Ovary (tissue), 9 donors: ENCODE measurements around the gene NENF. TPM values are rescaled to one million over a fixed set of nuclear protein-coding genes. Genes with fewer than 3 reads are reported as not detected.

Experiments used
- DNase-seq, 5 donors: peaks; one replicate each; pipeline ENCODE4 v3.0.0-alpha.2; 2019 to 2020
- H3K27ac ChIP-seq, 2 donors: fragments of 200-600 bp; one replicate each; pipeline versions ENCODE4 v1.5.1 to v1.8.0; 2019 to 2022
- H3K27me3 ChIP-seq: fragments of 200-600 bp; one replicate; pipeline ENCODE4 v1.8.0; 2022
- H3K36me3 ChIP-seq: fragments of 200-600 bp; sonication (generic); one replicate; pipeline ENCODE4 v1.5.1; 2019
- H3K4me1 ChIP-seq: one replicate; pipeline ENCODE4 v1.8.1; 2013; ENCODE audit warnings: mild to moderate bottlenecking, moderate library complexity; ENCODE audit not compliant: insufficient read depth
- H3K4me3 ChIP-seq: fragments of 200-600 bp; sonication (generic); one replicate; pipeline ENCODE4 v1.5.1; 2017
- H3K9me3 ChIP-seq, 2 donors: fragments of 200-600 bp in 1 of 2; sonication (generic) in 1 of 2; one replicate each; pipeline versions ENCODE4 v1.5.1 to v1.8.1; 2013 to 2019; ENCODE audit warnings: mild to moderate bottlenecking in 1 of 2, moderate library complexity in 1 of 2
- EP300 ChIP-seq: sonication (generic); formaldehyde crosslinking; IDR thresholded peaks from one replicate; pipeline ENCODE4 v1.6.1; 2017; ENCODE audit warnings: antibody characterized with exemption
- POLR2A ChIP-seq: fragments of 450-650 bp; IDR thresholded peaks from one replicate; pipeline ENCODE4 v1.6.1; 2017; ENCODE audit warnings: antibody characterized with exemption, mild to moderate bottlenecking, moderate library complexity
- WGBS, 3 donors: extraction: QIAGEN DNeasy Blood & Tissue Kit in 1 of 3; methylation state at CpG; one replicate each; pipeline versions ENCODE4 v1.1.5 to v1.1.7; 2013 to 2017; 5-methylcytosine and 5-hydroxymethylcytosine counted together
- intact Hi-C, 4 donors: fragments of 100-400 bp; cut with DNase I; formaldehyde crosslinking; loops; one replicate each; pipeline versions ENCODE4 v1.11.0 to v1.15.1; 2022 to 2023
- polyA plus RNA-seq, 2 donors: library from polyadenylated mRNA; stranded (reverse); fragments of 200-250 nt in 1 of 2; fragments of 350-450 nt in 1 of 2; fragmentation: Illumina TruSeq in 1 of 2; extraction: RNeasy Lipid Tissue Mini Kit (QIAGEN cat#74804) in 1 of 2; gene quantifications; one replicate each; pipeline ENCODE4 v1.2.3, GENCODE V29; 2013 to 2014
- total RNA-seq, 7 donors: library from RNA; depleted of rRNA in 2 of 7; stranded (reverse); fragments of >200 nt in 2 of 7; fragmentation: NEBNext Ultra II Directional in 3 of 7; extraction: Animal tissue kit (Norgen Biotek cat#: 25700) in 3 of 7; gene quantifications; one replicate each; pipeline versions ENCODE4 v1.1.0 to v1.2.4, GENCODE V29; 2016 to 2023
- TF ChIP-seq, protein P1 (sequence below), 3 donors: fragments of 450-650 bp in 2 of 3; fragments of 200-600 bp in 1 of 3; IDR thresholded peaks; one replicate each; pipeline versions ENCODE4 v1.5.1 to v1.8.0; 2016 to 2022; ENCODE audit warnings: antibody characterized with exemption in 3 of 3, mild to moderate bottlenecking in 1 of 3
- donor health status: DM: no; HTN: no; CAD: no; lungs with moderate emphysema.
- donor health status: DM: no; HTN: no; CAD: no.
- donor health status: Bipolar disorder and iron deficiency.
- donor health status: DM: yes; HTN: yes; CAD: no.
- donor health status: DM: no; HTN: no; CAD: no.
- donor health status: DM: yes; HTN: yes; CAD: no.

Gene NENF
- total and polyA plus RNA-seq, 9 donors = 84.7 to 192 (median 102) TPM

DNA sequence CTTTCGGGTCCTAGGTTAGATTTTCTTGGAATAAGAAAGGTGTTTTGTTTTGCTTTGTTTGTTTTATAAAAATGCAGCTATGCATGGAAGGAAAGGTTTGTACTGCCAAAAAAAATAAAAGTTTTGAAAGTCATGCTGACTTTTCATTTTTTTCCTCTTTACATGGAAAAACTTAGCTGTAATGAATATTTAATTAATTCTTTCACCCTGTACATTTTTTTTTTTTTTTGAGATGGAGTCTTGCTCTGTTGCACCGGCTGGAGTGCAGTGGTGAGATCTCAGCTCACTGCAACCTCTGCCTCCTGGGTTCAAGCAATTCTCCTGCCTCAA is 48.7 kb downstream of the NENF start:
- 12 to 16% (median 16%) methylated on average over 2 of the region's 2 CpGs for WGBS, 3 donors
- H3K4me1 ChIP-seq = no peaks in the 10 kb centered on the region
- H3K9me3 ChIP-seq = no peaks in the 10 kb centered on the region
- no peak overlapping the region for H3K27ac ChIP-seq
- no peaks in the 10 kb centered on the region for H3K27me3 ChIP-seq
- H3K36me3 ChIP-seq = no peaks in the 10 kb centered on the region
- TF ChIP-seq, protein P1, sequence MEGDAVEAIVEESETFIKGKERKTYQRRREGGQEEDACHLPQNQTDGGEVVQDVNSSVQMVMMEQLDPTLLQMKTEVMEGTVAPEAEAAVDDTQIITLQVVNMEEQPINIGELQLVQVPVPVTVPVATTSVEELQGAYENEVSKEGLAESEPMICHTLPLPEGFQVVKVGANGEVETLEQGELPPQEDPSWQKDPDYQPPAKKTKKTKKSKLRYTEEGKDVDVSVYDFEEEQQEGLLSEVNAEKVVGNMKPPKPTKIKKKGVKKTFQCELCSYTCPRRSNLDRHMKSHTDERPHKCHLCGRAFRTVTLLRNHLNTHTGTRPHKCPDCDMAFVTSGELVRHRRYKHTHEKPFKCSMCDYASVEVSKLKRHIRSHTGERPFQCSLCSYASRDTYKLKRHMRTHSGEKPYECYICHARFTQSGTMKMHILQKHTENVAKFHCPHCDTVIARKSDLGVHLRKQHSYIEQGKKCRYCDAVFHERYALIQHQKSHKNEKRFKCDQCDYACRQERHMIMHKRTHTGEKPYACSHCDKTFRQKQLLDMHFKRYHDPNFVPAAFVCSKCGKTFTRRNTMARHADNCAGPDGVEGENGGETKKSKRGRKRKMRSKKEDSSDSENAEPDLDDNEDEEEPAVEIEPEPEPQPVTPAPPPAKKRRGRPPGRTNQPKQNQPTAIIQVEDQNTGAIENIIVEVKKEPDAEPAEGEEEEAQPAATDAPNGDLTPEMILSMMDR (IDR thresholded peaks at IDR 0.05) = no peak
- TF ChIP-seq POLR2A (no peak), EP300 (no peak)
- H3K4me3 ChIP-seq = no peak overlapping the region
- intact Hi-C loops = no loop called here
- DNase-seq = no peak

DNA sequence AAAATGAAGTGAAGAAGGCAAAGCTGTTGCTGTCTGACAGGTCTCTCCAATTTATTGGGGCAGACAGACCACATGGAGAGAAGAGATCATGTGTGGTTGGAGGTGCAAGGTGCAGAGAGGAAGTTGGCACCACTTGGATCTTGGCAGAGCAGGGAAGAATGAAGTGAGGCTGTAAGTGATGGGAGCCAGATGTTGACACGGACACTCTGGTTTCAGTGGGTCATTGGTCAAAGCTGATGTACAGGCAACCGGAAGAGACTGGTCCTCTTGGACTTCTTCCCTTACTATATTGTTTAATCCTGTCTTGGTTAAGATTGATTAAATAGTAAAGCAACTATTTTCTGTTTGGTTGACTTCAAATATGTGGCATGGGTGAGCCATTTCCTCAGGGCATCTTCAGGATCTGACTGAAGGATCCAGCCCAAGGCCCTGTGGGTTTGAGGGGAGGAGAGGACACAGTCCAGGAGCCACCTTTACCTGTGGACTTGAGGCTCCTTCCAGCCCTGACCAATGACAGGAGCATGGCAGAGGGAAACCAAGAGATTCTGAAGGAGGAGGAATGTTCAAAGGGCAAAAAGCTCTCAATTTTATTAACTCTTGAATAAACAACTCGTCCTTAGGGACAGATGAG is 49.4 kb downstream of the NENF start:
- Histone ChIP-seq H3K4me3 (no peak overlapping the region), H3K4me1 (no peaks in the 10 kb centered on the region), H3K27ac (no peak overlapping the region), H3K9me3 (no peaks in the 10 kb centered on the region), H3K36me3 (no peaks in the 10 kb centered on the region), H3K27me3 (no peaks in the 10 kb centered on the region)
- DNase-seq = no peak
- intact Hi-C loops = no loop called here
- no peak for TF ChIP-seq EP300
- TF ChIP-seq POLR2A = no peak
- TF ChIP-seq, protein P1 (IDR thresholded peaks at IDR 0.05) = no peak
- 43 to 56% (median 47%) methylated on average over 3 of the region's 3 CpGs for WGBS, 3 donors

DNA sequence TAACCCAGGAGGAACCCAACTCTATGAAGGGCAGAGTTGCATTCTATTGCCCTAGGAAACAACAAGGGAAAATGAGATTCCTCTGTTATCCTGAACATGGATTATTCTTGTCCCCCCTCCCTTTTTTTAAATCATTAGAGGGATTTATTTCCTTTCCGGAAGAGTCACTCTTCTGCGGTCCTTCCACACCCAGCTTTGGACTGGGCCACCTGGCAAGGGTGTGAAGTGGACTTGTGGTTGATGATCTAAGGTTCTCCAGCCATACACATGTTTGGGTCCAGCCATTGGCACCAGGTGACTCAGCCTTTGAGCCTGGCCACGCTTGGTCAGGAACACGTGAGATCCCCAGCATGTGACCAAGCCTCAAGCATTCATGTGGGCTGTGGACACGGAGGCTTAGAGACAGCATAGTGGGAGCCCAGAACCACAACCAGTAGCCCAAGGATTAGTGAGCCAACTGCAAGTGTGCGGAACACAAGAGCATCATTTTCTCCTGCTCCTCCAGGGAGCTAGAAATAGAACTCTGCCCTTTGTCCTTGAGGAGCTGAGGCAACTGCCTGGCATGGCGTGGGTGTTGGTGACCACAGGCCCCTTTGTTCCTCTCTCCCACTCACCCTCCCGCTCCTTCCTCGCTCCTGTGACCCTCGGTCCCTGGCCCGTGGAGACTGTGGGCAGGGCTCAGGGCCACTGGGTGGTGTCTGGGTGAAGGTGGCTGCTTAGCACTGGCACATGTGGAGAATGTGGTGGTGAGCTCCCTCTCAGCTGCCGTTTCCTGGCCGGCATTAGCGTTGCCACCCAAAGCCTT is 50.1 kb downstream of the NENF start:
- Histone ChIP-seq H3K27me3 (no peaks in the 10 kb centered on the region), H3K4me3 (no peak overlapping the region), H3K4me1 (no peaks in the 10 kb centered on the region), H3K9me3 (no peaks in the 10 kb centered on the region), H3K36me3 (no peaks in the 10 kb centered on the region), H3K27ac (no peak overlapping the region)
- intact Hi-C loops = no loop called here
- 79 to 87% (median 86%) methylated on average over 14 of the region's 14 CpGs for WGBS, 3 donors
- no peak for DNase-seq
- TF ChIP-seq EP300 (no peak), POLR2A (no peak)
- TF ChIP-seq, protein P1 (IDR thresholded peaks at IDR 0.05) = no peak

DNA sequence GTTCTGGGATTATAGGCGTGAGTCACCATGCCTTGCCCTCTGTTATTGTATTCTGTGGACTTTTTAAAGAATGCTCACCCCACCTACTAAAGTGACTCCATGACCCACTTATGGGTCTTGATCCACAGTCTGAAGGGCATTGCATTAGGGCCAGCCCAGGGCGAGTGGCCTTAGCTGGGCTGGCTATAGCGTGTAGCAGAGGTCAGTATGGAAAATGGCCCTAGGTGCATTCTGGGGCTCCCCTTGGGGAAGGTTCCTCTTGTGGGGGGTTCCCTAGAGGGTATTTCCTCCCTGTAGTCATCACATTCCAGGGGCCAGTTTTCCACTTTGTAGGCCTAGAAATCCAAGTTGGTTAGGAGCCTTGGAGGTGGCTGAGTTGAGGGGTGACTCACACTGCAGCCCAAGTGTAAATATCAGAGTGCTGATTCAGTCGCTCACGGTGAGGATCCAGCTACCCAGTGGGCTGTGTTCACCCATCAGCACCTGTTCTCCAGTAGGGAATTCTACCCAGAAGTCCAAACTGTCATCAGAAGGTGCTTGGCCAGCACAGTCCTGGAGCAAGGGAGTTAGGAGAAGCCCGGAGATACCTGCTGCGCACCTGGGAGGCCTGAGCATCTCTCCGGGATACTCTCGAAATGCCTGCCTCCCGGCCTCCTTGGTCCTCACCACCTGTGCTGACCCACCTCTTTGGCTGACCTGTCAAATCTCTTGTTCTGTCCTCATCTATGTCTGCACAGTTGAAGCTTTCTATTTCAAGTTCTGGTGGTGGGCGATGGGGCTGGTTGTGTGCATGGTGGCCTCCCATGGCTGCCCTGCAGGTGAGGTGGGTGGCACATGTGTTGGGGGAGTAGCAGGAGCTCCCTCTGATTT is 52.2 kb downstream of the NENF start:
- H3K9me3 ChIP-seq = no peaks in the 10 kb centered on the region
- H3K4me1 ChIP-seq = peaks cover 1% of the 10 kb centered on the region
- no peak for TF ChIP-seq EP300
- intact Hi-C loops = no loop called here
- DNase-seq = no peak
- H3K27ac ChIP-seq = no peak overlapping the region
- H3K36me3 ChIP-seq = no peaks in the 10 kb centered on the region
- WGBS, 3 donors = 91 to 98% (median 93%) methylated on average over 11 of the region's 11 CpGs
- no peaks in the 10 kb centered on the region for H3K27me3 ChIP-seq
- H3K4me3 ChIP-seq = no peak overlapping the region
